A673 (cell line): ENCODE measurements around the gene SPACA4. TPM values are rescaled to one million over a fixed set of nuclear protein-coding genes. Genes with fewer than 3 reads are reported as not detected.

Experiments
- BruUV-seq: library from RNA; stranded (reverse); fragments of 400-500 nt; replicated peaks from 2 replicates; lab custom pipeline; 2021; lab: Mats Ljungman, UMichigan
- CTCF ChIA-PET: fragments of 300-600 bp; sonication (Branson Sonifier 250); formaldehyde crosslinking; loops from one replicate; lab custom pipeline; 2022; ENCODE audit warnings: antibody characterized with exemption; lab: Charles Lee
- POLR2A ChIA-PET: fragments of 300-600 bp; sonication (Branson Sonifier 250); formaldehyde crosslinking; loops from one replicate; lab custom pipeline; 2022; ENCODE audit warnings: antibody characterized with exemption; ENCODE audit not compliant: low non-redundant PET; lab: Charles Lee
- DNase-seq: peaks from one replicate; pipeline ENCODE4 v3.0.0-alpha.2; 2015; ENCODE audit warnings: low spot score
- H3K27ac ChIP-seq: fragments of 200-600 bp; sonication (generic); 2 replicates; pipeline ENCODE4 v1.5.1; 2016; ENCODE audit warnings: mixed run types, low read depth, mild to moderate bottlenecking, mixed read lengths, antibody characterized with exemption, low read length; ENCODE audit not compliant: poor library complexity, severe bottlenecking
- H3K27me3 ChIP-seq: fragments of 200-600 bp; sonication (generic); replicated peaks from 2 replicates; pipeline ENCODE4 v1.6.1; 2017; ENCODE audit warnings: mixed run types, low read depth, mild to moderate bottlenecking, mixed read lengths, antibody characterized with exemption, low read length; ENCODE audit not compliant: insufficient read depth, poor library complexity
- H3K36me3 ChIP-seq: fragments of 200-600 bp; sonication (generic); 2 replicates; pipeline ENCODE4 v1.6.1; 2016; ENCODE audit warnings: mixed run types, mild to moderate bottlenecking, mixed read lengths, antibody characterized with exemption, low read length; ENCODE audit not compliant: insufficient read depth, poor library complexity, severe bottlenecking
- H3K4me1 ChIP-seq: fragments of 200-600 bp; sonication (generic); 2 replicates; pipeline ENCODE4 v1.6.1; 2017; ENCODE audit warnings: mixed run types, mild to moderate bottlenecking, mixed read lengths, antibody characterized with exemption, low read length; ENCODE audit not compliant: insufficient read depth, poor library complexity, severe bottlenecking
- H3K4me3 ChIP-seq: fragments of 200-600 bp; sonication (generic); 2 replicates; pipeline ENCODE4 v1.5.1; 2016; ENCODE audit warnings: low read depth, mixed run types, mild to moderate bottlenecking, mixed read lengths, low read length; ENCODE audit not compliant: poor library complexity, severe bottlenecking
- H3K9me3 ChIP-seq: fragments of 200-600 bp; sonication (generic); 2 replicates; pipeline ENCODE4 v1.6.1; 2016; ENCODE audit warnings: mixed run types, low read depth, mild to moderate bottlenecking, mixed read lengths, antibody characterized with exemption, low read length; ENCODE audit not compliant: poor library complexity, severe bottlenecking
- EZH2 ChIP-seq: fragments of 200-600 bp; sonication (generic); IDR thresholded peaks from 2 replicates; pipeline ENCODE4 v1.6.1; 2017; ENCODE audit warnings: borderline replicate concordance, low read depth, mild to moderate bottlenecking, mixed read lengths, antibody characterized with exemption, low read length; ENCODE audit not compliant: poor library complexity, severe bottlenecking
- intact Hi-C: fragments of 100-400 bp; cut with micrococcal nuclease; formaldehyde crosslinking; loops from one replicate; pipeline ENCODE4 v1.10.0; 2022; ENCODE audit not compliant: unreplicated experiment
- total RNA-seq: library from RNA; stranded (reverse); gene quantifications from 2 replicates; pipeline ENCODE4 v1.2.3, GENCODE V29; 2021
- TF ChIP-seq, protein P1 (sequence below): fragments of 300-800, 200-600 bp; sonication (generic); conservative IDR thresholded peaks from 2 replicates; pipeline ENCODE4 v1.5.1; 2017; ENCODE audit warnings: low read depth, mild to moderate bottlenecking, antibody characterized with exemption, low read length, moderate library complexity, mixed read lengths

The SPACA4 gene
- total RNA-seq, 1 experiment from 2014 or later, result not detected

DNA sequence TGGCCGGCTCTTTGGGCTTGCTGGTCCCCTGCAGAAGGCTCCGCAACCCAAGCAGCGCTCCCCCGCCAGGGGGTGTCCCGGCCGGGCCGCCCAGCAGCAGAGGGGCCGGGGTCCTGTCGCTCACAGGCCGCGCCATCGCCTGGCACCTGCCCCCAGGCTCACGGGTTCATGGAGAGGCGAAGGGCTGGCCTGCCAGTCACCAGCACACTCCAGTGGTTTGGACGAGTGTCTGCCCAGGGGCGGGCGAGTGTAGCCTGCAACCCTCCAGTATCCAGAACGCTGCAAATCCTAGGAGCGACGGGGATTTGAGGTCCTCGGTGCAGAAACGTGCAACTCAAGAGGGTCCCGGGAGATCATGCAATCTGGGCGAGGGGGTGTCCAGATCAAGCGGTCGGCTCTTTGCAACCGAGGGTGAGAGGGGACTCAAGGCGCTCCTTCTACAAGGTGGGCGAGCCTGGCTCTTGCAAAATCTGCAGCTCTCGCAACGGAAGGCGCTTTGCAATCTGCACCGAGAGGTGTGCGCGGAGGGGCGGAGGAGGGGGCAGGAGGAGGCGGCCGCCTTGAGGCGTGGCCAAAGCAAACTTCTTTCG, 30.4 kb downstream of the SPACA4 start, which contains the start of gene DBP:
Gene DBP (minus strand): TSS at position 521 of the 590 bp plus-strand sequence. CDS start 385 bp downstream, at position 136.
- peak within 1 kb of the TSS; percentile 67 for H3K4me3 ChIP-seq
- H3K9me3 ChIP-seq, result no peaks in the 10 kb centered on the region
- peaks cover 11% of the 10 kb centered on the region for H3K36me3 ChIP-seq
- peaks cover 37% of the 10 kb centered on the region for H3K4me1 ChIP-seq
- ChIA-PET CTCF (no interaction called here), POLR2A (interaction anchor here (0.6 to 0.7 kb wide), 2 partner anchors 131 to 859 kb away, joined by 5 read pairs; no protein-coding TSS in a partner anchor)
- H3K27me3 ChIP-seq, result no peaks in the 10 kb centered on the region
- H3K27ac ChIP-seq, result peak within 1 kb of the TSS; percentile 94
- no peak for TF ChIP-seq EZH2
- TF ChIP-seq, protein P1, sequence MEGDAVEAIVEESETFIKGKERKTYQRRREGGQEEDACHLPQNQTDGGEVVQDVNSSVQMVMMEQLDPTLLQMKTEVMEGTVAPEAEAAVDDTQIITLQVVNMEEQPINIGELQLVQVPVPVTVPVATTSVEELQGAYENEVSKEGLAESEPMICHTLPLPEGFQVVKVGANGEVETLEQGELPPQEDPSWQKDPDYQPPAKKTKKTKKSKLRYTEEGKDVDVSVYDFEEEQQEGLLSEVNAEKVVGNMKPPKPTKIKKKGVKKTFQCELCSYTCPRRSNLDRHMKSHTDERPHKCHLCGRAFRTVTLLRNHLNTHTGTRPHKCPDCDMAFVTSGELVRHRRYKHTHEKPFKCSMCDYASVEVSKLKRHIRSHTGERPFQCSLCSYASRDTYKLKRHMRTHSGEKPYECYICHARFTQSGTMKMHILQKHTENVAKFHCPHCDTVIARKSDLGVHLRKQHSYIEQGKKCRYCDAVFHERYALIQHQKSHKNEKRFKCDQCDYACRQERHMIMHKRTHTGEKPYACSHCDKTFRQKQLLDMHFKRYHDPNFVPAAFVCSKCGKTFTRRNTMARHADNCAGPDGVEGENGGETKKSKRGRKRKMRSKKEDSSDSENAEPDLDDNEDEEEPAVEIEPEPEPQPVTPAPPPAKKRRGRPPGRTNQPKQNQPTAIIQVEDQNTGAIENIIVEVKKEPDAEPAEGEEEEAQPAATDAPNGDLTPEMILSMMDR, result peak; percentile 22; the same call in 1 of the 2 replicates
- no TSS peak for BruUV-seq
- no peak for DNase-seq
- intact Hi-C loops, result no loop called here

GRCh38 chr19:48637449-48637947, 31.0 kb downstream of the SPACA4 start:
- TF ChIP-seq, protein P1, result no peak
- no peak for TF ChIP-seq EZH2
- POLR2A ChIA-PET, result interaction anchor here (0.7 kb wide), 1 partner anchor 858 kb away, joined by 5 read pairs; no protein-coding TSS in a partner anchor
- BruUV-seq, result no TSS peak
- no peaks in the 10 kb centered on the region for H3K9me3 ChIP-seq
- peak; percentile 100 for DNase-seq
- H3K27me3 ChIP-seq, result no peaks in the 10 kb centered on the region
- peaks cover 35% of the 10 kb centered on the region for H3K4me1 ChIP-seq
- intact Hi-C loops, result no loop called here
- H3K36me3 ChIP-seq, result peaks cover 10% of the 10 kb centered on the region
- CTCF ChIA-PET, result interaction anchor here (0.5 kb wide), 1 partner anchor 73 kb away, joined by 8 read pairs; no protein-coding TSS in a partner anchor
- peak overlapping the region; percentile 67 for H3K4me3 ChIP-seq
- H3K27ac ChIP-seq, result peak overlapping the region; percentile 94

GRCh38 chr19:48637948-48638830, 31.6 kb downstream of the SPACA4 start:
- ChIA-PET POLR2A (no interaction called here), CTCF (interaction anchor here (0.5 kb wide), 1 partner anchor 72 kb away, joined by 8 read pairs; no protein-coding TSS in a partner anchor)
- TF ChIP-seq, protein P1, result peak; percentile 47
- no peak for TF ChIP-seq EZH2
- no peaks in the 10 kb centered on the region for H3K9me3 ChIP-seq
- H3K27ac ChIP-seq, result peak overlapping the region; percentile 94
- peaks cover 28% of the 10 kb centered on the region for H3K4me1 ChIP-seq
- intact Hi-C loops, result no loop called here
- peak overlapping the region; percentile 41 for H3K4me3 ChIP-seq
- BruUV-seq, result no TSS peak
- no peaks in the 10 kb centered on the region for H3K27me3 ChIP-seq
- H3K36me3 ChIP-seq, result peaks cover 3% of the 10 kb centered on the region
- DNase-seq, result peak; percentile 96
